Gastrocnemius medialis (tissue), 4 donors: Measurements from ENCODE around the gene DLEC1. TPM values are rescaled to one million over a fixed set of nuclear protein-coding genes. Genes with fewer than 3 reads are reported as not detected.
"Not testable (repeated sequence)": the region's sequence is repeated elsewhere in the genome, so short reads cannot be mapped to it uniquely, and the experiment has no call there.

Experiments
- ATAC-seq, 2 donors: fragments of 150-250 bp; one replicate each; pipeline ENCODE4 v1.9.1; 2016
- DNase-seq, 2 donors: peaks; one replicate each; pipeline ENCODE4 v3.0.0-alpha.2; 2019
- H3K27ac ChIP-seq, 4 donors: fragments of 200-600 bp; sonication (generic); 1 replicate in 1 of 4; 2 replicates in 3 of 4; pipeline ENCODE4 v1.5.1; 2016 to 2018; ENCODE audit warnings: mild to moderate bottlenecking in 2 of 4, moderate library complexity in 1 of 4
- H3K27me3 ChIP-seq, 3 donors: fragments of 200-600 bp; sonication (generic) in 2 of 3; 1 replicate in 1 of 3; 2 replicates in 2 of 3; pipeline versions ENCODE4 v1.5.1 to v1.6.0; 2016 to 2019; ENCODE audit warnings: mild to moderate bottlenecking in 1 of 3, moderate library complexity in 1 of 3
- H3K36me3 ChIP-seq, 2 donors: fragments of 200-600 bp; sonication (generic) in 1 of 2; one replicate each; pipeline ENCODE4 v1.5.1; 2017 to 2018
- H3K4me1 ChIP-seq, 2 donors: fragments of 200-600 bp; sonication (generic) in 1 of 2; one replicate each; pipeline ENCODE4 v1.5.1; 2016 to 2017; ENCODE audit warnings: mild to moderate bottlenecking in 2 of 2
- H3K4me3 ChIP-seq, 4 donors: fragments of 200-600 bp; sonication (generic) in 3 of 4; 1 replicate in 1 of 4; 2 replicates in 3 of 4; pipeline ENCODE4 v1.5.1; 2016 to 2019; ENCODE audit warnings: mild to moderate bottlenecking in 2 of 4
- H3K9me3 ChIP-seq, 3 donors: fragments of 200-600 bp; sonication (generic) in 2 of 3; 1 replicate in 1 of 3; 2 replicates in 2 of 3; pipeline ENCODE4 v1.5.1; 2016 to 2019
- CTCF ChIP-seq, 5 experiments: fragments of 450-650 bp in 3 of 5; fragments of 200-600 bp in 2 of 5; sonication (generic) in 2 of 5; IDR thresholded peaks in 4 of 5; conservative IDR thresholded peaks in 1 of 5; 1 replicate in 4 of 5; 2 replicates in 1 of 5; pipeline ENCODE4 v1.5.1; 2016 to 2019; ENCODE audit warnings: antibody characterized with exemption in 5 of 5, mild to moderate bottlenecking in 3 of 5, moderate library complexity in 3 of 5
- POLR2A ChIP-seq, 2 donors: fragments of 450-650 bp; IDR thresholded peaks; one replicate each; pipeline ENCODE4 v1.6.1; 2017; ENCODE audit warnings: antibody characterized with exemption in 2 of 2, mild to moderate bottlenecking in 2 of 2, moderate library complexity in 2 of 2
- in situ Hi-C, 4 donors: fragments of 200-750 bp; cut with MboI; loops; one replicate each; pipeline versions ENCODE4 v1.15.0 to v1.8.0; 2017; ENCODE audit warnings: low sequenced_read_pairs in 4 of 4
- intact Hi-C: fragments of 100-400 bp; cut with DNase I; formaldehyde crosslinking; loops from one replicate; pipeline ENCODE4 v1.15.1; 2023; ENCODE audit warnings: low total_unique reads
- total RNA-seq, 4 donors: library from RNA; depleted of rRNA; stranded (reverse); fragments of >200 nt; gene quantifications; one replicate each; pipeline versions ENCODE4 v1.1.0 to v1.2.3, GENCODE V29; 2016

DLEC1 gene
- total RNA-seq, 4 donors from 2014 or later: not detected

- Histone ChIP-seq H3K27me3 (no peaks in the 10 kb centered on the region), H3K4me1 (no peaks in the 10 kb centered on the region), H3K36me3 (no peaks in the 10 kb centered on the region), H3K27ac (no peak overlapping the region), H3K4me3 (no peak overlapping the region), H3K9me3 (no peaks in the 10 kb centered on the region)
- in situ Hi-C loops (no loop called here), intact Hi-C loops (no loop called here)
- no peak for ATAC-seq
- TF ChIP-seq CTCF (IDR thresholded peaks at IDR 0.05 in 4 of 5, conservative IDR thresholded peaks at IDR 0.05 in 1 of 5) (no peak), POLR2A (IDR thresholded peaks at IDR 0.05) (no peak)
- no peak for DNase-seq
Measured at GRCh38 chr3:38070013-38070412, 31.0 kb downstream of the DLEC1 start.

- H3K4me3 ChIP-seq, DNase-seq, H3K9me3 ChIP-seq, in situ Hi-C loops, H3K27me3 ChIP-seq, ATAC-seq, H3K36me3 ChIP-seq, intact Hi-C loops, H3K27ac ChIP-seq, H3K4me1 ChIP-seq: not testable (repeated sequence)
Measured at GRCh38 chr3:38077073-38077472, 38.1 kb downstream of the DLEC1 start.

- ATAC-seq, H3K4me1 ChIP-seq, H3K9me3 ChIP-seq, DNase-seq, H3K36me3 ChIP-seq, H3K27ac ChIP-seq, in situ Hi-C loops, intact Hi-C loops, H3K4me3 ChIP-seq, H3K27me3 ChIP-seq: not testable (repeated sequence)
Measured at GRCh38 chr3:38082296-38082695, 43.3 kb downstream of the DLEC1 start.

GRCh38 chr3:38083254-38083653 is 44.2 kb downstream of the DLEC1 start:
- H3K36me3 ChIP-seq, ATAC-seq, H3K27me3 ChIP-seq, H3K4me1 ChIP-seq, in situ Hi-C loops, H3K9me3 ChIP-seq, H3K27ac ChIP-seq, H3K4me3 ChIP-seq, DNase-seq, intact Hi-C loops: not testable (repeated sequence)

- no peak overlapping the region for H3K4me3 ChIP-seq
- intact Hi-C loops (no loop called here), in situ Hi-C loops (no loop called here)
- H3K4me1 ChIP-seq: no peaks in the 10 kb centered on the region
- H3K9me3 ChIP-seq: no peaks in the 10 kb centered on the region
- no peak for TF ChIP-seq POLR2A (IDR thresholded peaks at IDR 0.05)
- no peak for TF ChIP-seq CTCF (IDR thresholded peaks at IDR 0.05 in 4 of 5, conservative IDR thresholded peaks at IDR 0.05 in 1 of 5)
- H3K27ac ChIP-seq: no peak overlapping the region
- no peaks in the 10 kb centered on the region for H3K27me3 ChIP-seq
- DNase-seq (no peak), ATAC-seq (no peak)
- no peaks in the 10 kb centered on the region for H3K36me3 ChIP-seq
Measured at GRCh38 chr3:38083871-38084333, 44.9 kb downstream of the DLEC1 start.

GRCh38 chr3:38084334-38085310 is 45.6 kb downstream of the DLEC1 start:
- intact Hi-C loops: no loop called here
- in situ Hi-C loops: no loop called here
- Histone ChIP-seq H3K27ac (no peak overlapping the region), H3K27me3 (no peaks in the 10 kb centered on the region), H3K36me3 (no peaks in the 10 kb centered on the region), H3K9me3 (no peaks in the 10 kb centered on the region), H3K4me3 (no peak overlapping the region), H3K4me1 (no peaks in the 10 kb centered on the region)
- ATAC-seq: peak in 1 of 2 donors; percentile 62
- TF ChIP-seq CTCF (IDR thresholded peaks at IDR 0.05 in 4 of 5, conservative IDR thresholded peaks at IDR 0.05 in 1 of 5) (no peak), POLR2A (IDR thresholded peaks at IDR 0.05) (no peak)
- DNase-seq: no peak
